Activated CD8-positive, alpha-beta T cell treated with anti-CD3 and anti-CD28 coated beads for 36 hours (primary cell): Measurements from ENCODE around the gene GSTT2. TPM values are rescaled to one million over a fixed set of nuclear protein-coding genes. Genes with fewer than 3 reads are reported as not detected.

ENCODE experiments used
- ATAC-seq: fragments of 200-7000 bp; cut with Tn5 transposase; one replicate; pipeline ENCODE4 v1.10.0; 2021; ENCODE audit warnings: mild to moderate bottlenecking, moderate library complexity
- CTCF ChIA-PET: fragments of 350-600 bp; sonication (Branson Sonifier 250); formaldehyde crosslinking; loops from one replicate; lab custom pipeline; 2021; ENCODE audit warnings: antibody characterized with exemption; lab: Charles Lee
- POLR2A ChIA-PET: fragments of 350-600 bp; sonication (Branson Sonifier 250); formaldehyde crosslinking; loops from one replicate; lab custom pipeline; 2021; ENCODE audit warnings: antibody characterized with exemption; lab: Charles Lee
- DNase-seq: peaks from one replicate; pipeline ENCODE4 v3.0.0-alpha.2; 2020
- H3K27ac Mint-ChIP-seq: one replicate; pipeline ENCODE4 v1.8.0; 2021; ENCODE audit warnings: mild to moderate bottlenecking, mixed read lengths
- H3K27me3 Mint-ChIP-seq: one replicate; pipeline ENCODE4 v1.8.0; 2021; ENCODE audit warnings: mixed read lengths
- H3K36me3 Mint-ChIP-seq: one replicate; pipeline ENCODE4 v1.8.0; 2021; ENCODE audit warnings: low read depth, mixed read lengths
- H3K4me1 Mint-ChIP-seq: one replicate; pipeline ENCODE4 v1.8.0; 2021; ENCODE audit warnings: low read depth, mixed read lengths
- H3K4me3 Mint-ChIP-seq: one replicate; pipeline ENCODE4 v1.8.0; 2021; ENCODE audit warnings: mild to moderate bottlenecking, moderate library complexity, mixed read lengths
- H3K9me3 Mint-ChIP-seq: one replicate; pipeline ENCODE4 v1.8.0; 2021; ENCODE audit warnings: mixed read lengths
- intact Hi-C: fragments of 100-400 bp; cut with micrococcal nuclease; formaldehyde crosslinking; loops from one replicate; pipeline ENCODE4 v1.10.0; 2022
- total RNA-seq, 2 experiments: library from RNA; stranded (reverse); gene quantifications; one replicate each; pipeline ENCODE4 v1.2.3, GENCODE V29; 2021
- TF ChIP-seq, protein P1 (sequence below): fragments of 200-600 bp; IDR thresholded peaks from one replicate; pipeline ENCODE4 v1.8.0; 2022; ENCODE audit warnings: antibody characterized with exemption, mild to moderate bottlenecking

Gene GSTT2
- total RNA-seq, 2 experiments from 2014 or later = not detected

DNA sequence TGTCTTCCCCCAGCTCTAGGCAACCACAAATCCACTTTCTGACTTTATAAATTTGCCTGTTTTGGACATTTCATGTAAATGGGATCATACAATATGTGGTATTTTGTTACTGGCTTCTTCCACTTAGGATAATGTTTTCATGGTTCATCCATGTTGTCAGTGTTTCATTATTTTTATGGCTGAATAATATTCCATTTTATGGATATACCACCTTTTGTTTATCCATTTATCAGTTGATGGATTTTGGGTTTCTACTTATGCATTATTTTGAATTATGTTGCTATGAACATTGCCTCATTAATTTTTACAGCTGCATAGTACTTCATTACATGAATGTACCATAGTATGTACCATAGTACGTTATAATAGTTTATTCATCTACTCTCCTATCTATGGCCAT, 36.2 kb downstream of the GSTT2 start:
- DNase-seq (no peak), ATAC-seq (no peak)
- TF ChIP-seq, protein P1, sequence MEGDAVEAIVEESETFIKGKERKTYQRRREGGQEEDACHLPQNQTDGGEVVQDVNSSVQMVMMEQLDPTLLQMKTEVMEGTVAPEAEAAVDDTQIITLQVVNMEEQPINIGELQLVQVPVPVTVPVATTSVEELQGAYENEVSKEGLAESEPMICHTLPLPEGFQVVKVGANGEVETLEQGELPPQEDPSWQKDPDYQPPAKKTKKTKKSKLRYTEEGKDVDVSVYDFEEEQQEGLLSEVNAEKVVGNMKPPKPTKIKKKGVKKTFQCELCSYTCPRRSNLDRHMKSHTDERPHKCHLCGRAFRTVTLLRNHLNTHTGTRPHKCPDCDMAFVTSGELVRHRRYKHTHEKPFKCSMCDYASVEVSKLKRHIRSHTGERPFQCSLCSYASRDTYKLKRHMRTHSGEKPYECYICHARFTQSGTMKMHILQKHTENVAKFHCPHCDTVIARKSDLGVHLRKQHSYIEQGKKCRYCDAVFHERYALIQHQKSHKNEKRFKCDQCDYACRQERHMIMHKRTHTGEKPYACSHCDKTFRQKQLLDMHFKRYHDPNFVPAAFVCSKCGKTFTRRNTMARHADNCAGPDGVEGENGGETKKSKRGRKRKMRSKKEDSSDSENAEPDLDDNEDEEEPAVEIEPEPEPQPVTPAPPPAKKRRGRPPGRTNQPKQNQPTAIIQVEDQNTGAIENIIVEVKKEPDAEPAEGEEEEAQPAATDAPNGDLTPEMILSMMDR = no peak
- ChIA-PET CTCF (interaction anchor here (0.7 kb wide), 1 partner anchor 200 kb away, joined by 3 read pairs; no protein-coding TSS in a partner anchor), POLR2A (no interaction called here)
- H3K4me3 Mint-ChIP-seq = no peak overlapping the region
- no peaks in the 10 kb centered on the region for H3K9me3 Mint-ChIP-seq
- intact Hi-C loops = no loop called here
- H3K4me1 Mint-ChIP-seq = peaks cover 35% of the 10 kb centered on the region
- peaks cover 32% of the 10 kb centered on the region for H3K36me3 Mint-ChIP-seq
- no peak overlapping the region for H3K27ac Mint-ChIP-seq
- H3K27me3 Mint-ChIP-seq = no peaks in the 10 kb centered on the region

DNA sequence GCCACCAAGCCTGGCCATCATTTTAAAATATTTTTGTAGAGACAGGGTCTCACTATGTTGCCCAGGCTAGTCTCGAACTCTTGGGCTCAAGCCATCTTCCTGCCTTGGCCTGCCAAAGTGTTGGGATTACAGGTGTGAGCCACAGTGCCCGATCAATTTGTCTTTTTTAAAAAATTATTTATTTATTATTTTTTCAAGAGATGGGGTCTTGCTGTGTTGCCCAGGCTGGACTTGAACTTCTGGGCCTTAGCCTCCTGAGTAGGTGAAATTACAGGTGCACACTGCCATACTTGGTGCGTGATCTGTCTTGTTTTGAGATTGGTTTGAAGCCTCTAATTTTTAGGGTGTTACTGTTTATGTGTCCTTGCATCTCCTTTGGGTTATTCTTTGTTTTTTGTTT, 41.4 kb downstream of the GSTT2 start:
- intact Hi-C loops = no loop called here
- POLR2A ChIA-PET = no interaction called here
- DNase-seq (no peak), ATAC-seq (no peak)
- Mint-ChIP-seq H3K27ac (no peak overlapping the region), H3K4me1 (peaks cover 48% of the 10 kb centered on the region), H3K9me3 (peaks cover 3% of the 10 kb centered on the region), H3K4me3 (no peak overlapping the region), H3K36me3 (peaks cover 48% of the 10 kb centered on the region), H3K27me3 (no peaks in the 10 kb centered on the region)
- CTCF ChIA-PET = no interaction called here
- TF ChIP-seq, protein P1 = no peak

DNA sequence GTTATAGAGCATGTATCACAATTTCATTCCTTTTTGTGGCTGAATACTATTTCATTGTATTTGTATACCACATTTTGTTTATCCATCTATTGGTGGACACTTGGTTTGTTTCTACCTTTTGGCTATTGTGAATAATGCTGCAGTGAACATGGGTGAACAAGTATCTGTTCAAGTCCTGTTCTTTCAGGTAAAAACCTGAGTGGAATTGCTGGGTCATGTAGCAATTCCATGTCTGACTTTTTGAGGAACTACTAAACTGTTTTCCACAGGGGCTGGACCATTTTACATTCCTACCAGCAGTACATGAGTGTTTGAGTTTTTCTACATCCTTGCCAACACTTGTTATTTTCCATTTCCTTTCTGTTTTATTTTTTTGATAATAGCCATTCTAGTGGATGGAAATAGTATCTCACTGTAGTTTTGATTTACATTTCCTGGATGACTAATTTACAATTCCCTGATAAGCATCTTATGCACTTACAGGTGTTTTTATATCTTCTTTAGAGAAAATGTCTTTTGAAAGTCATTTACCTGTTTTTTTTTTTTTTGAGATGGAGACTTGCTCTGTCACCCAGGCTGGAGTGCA, 43.4 kb downstream of the GSTT2 start:
- POLR2A ChIA-PET = no interaction called here
- DNase-seq (no peak), ATAC-seq (peak; percentile 62)
- H3K4me1 Mint-ChIP-seq = peaks cover 53% of the 10 kb centered on the region
- peak overlapping the region; percentile 83 for H3K27ac Mint-ChIP-seq
- TF ChIP-seq, protein P1 = no peak
- peaks cover 44% of the 10 kb centered on the region for H3K36me3 Mint-ChIP-seq
- peaks cover 3% of the 10 kb centered on the region for H3K9me3 Mint-ChIP-seq
- CTCF ChIA-PET = no interaction called here
- no peaks in the 10 kb centered on the region for H3K27me3 Mint-ChIP-seq
- H3K4me3 Mint-ChIP-seq = no peak overlapping the region
- intact Hi-C loops = no loop called here

DNA sequence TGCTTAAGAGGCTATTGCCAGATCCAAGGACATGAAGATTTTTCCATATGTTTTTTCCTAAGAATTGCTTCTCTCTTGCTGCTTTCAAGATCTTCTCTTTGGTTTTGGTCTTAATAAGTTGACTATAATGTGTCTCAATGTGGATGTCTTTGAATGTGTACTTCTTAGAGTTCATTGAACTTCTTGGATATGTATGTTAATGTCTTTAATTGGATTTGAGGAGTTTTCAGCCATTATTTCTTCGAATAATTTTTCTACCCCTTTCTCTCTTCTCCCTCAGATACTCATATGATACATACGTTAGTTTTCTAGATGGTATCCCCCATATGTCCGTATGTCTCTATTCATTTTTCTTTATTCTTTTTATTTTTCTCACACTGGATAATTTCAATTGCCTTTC, 44.4 kb downstream of the GSTT2 start:
- intact Hi-C loops = no loop called here
- H3K36me3 Mint-ChIP-seq = peaks cover 45% of the 10 kb centered on the region
- H3K27me3 Mint-ChIP-seq = no peaks in the 10 kb centered on the region
- H3K9me3 Mint-ChIP-seq = peaks cover 3% of the 10 kb centered on the region
- no peak overlapping the region for H3K4me3 Mint-ChIP-seq
- CTCF ChIA-PET = no interaction called here
- TF ChIP-seq, protein P1 = no peak
- H3K27ac Mint-ChIP-seq = no peak overlapping the region
- peaks cover 56% of the 10 kb centered on the region for H3K4me1 Mint-ChIP-seq
- DNase-seq (no peak), ATAC-seq (no peak)
- POLR2A ChIA-PET = no interaction called here

DNA sequence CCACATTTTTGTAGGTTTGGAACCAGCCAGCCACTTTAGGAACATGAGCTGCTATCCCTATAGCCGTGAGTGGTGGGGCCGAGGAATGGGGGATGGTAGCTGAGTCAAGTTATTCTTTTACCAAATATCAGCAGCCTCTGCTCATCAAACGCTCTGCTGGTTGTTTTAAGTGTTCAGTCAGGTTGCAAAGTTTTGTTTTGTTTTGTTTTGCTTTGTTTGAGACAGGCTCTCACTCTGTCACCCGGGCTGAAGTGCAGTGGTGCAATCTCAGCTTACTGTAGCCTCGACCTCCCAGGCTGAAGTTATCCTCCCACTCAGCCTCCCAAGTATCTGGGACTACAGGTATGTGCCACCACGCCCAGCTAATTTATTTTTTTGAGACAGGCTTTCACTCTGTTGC, 45.5 kb downstream of the GSTT2 start:
- ChIA-PET POLR2A (no interaction called here), CTCF (interaction anchor here (0.8 kb wide), 1 partner anchor 15 kb away, joined by 3 read pairs; no protein-coding TSS in a partner anchor)
- no peak for ATAC-seq
- no peak overlapping the region for H3K27ac Mint-ChIP-seq
- no peak overlapping the region for H3K4me3 Mint-ChIP-seq
- intact Hi-C loops = no loop called here
- TF ChIP-seq, protein P1 = no peak
- H3K27me3 Mint-ChIP-seq = no peaks in the 10 kb centered on the region
- DNase-seq = no peak
- peaks cover 57% of the 10 kb centered on the region for H3K4me1 Mint-ChIP-seq
- peaks cover 3% of the 10 kb centered on the region for H3K9me3 Mint-ChIP-seq
- peaks cover 47% of the 10 kb centered on the region for H3K36me3 Mint-ChIP-seq
